GM11168 (cell line): Measurements from ENCODE around the gene PPP2R5E.
"Not testable (repeated sequence)": the region's sequence is repeated elsewhere in the genome, so short reads cannot be mapped to it uniquely, and the experiment has no call there.

ENCODE experiments used
- in situ Hi-C: fragments of 300-500 bp; cut with MboI; formaldehyde crosslinking; loops from one replicate; pipeline ENCODE4 v1.12.0; 2022; ENCODE audit warnings: low sequenced_read_pairs; ENCODE audit not compliant: unreplicated experiment

The PPP2R5E gene

DNA sequence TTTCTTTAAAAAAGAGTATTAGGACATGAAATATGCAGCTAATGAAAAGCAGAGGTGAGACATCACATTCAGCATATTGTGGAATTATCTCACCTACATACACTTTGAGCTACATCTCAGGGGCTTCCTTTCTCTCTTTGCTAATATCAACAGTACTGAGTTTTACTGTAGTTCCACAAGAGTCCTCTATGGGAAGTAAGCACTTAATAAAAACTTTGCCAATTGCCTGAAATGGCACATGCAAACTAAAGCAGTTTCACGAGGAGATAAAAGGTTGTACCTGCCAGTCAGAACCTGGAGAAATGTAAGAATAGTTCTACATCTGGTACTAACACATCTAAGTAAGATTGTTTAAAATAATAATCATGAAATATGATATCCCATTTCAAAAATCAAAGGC is 150.9 kb downstream of the PPP2R5E start:
- in situ Hi-C loops = no loop called here

DNA sequence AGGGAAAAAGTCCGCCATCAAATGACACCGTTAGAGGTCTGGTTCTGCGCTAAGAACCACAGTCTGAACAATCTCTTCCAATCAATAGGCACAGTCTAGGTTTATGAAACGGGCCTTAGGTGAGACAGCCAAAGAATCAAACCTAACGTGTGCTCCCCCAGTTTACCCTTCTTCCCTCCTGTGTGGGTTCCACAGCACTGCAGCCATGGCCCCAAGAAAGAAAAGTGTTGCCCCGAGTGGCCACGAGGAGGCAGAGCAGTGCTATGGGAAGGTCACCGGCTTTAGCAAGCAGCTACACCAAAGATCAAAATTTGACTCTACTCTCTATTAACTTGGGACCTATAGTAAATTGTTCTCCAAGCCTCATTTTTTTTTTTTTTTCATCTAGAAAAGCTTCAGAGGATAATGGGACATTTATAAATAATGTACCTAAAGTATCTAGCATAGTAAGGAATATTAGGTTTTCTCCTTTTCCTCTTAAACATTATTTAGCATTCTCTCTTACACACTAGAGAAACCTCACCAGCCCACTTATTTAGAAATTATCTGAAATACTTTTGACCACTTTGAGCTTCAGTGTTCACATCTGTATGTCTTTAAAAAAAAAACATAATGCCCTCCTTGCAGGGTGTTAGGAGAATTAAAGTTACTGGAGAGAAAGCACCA is 154.3 kb downstream of the PPP2R5E start:
- in situ Hi-C loops = no loop called here

DNA sequence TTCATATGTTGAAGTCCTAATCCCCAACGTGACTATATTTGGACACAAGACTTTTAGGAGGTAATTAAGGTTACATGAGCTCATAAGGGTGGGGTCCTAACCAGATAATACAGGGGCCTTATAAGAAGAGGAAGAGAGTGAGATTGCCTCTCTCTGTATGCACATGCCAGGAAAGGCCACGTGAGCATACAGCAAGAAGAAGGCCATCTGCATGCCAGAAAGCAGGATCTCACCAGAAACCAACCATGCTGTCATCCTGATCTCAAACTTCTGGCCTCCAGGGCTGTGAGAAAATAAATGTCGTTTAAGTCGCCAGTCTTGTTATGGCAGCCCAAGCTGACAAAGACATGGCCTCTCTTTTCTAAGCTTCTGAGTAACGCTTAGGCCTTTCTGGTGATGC is 155.5 kb downstream of the PPP2R5E start:
- in situ Hi-C loops = no loop called here

DNA sequence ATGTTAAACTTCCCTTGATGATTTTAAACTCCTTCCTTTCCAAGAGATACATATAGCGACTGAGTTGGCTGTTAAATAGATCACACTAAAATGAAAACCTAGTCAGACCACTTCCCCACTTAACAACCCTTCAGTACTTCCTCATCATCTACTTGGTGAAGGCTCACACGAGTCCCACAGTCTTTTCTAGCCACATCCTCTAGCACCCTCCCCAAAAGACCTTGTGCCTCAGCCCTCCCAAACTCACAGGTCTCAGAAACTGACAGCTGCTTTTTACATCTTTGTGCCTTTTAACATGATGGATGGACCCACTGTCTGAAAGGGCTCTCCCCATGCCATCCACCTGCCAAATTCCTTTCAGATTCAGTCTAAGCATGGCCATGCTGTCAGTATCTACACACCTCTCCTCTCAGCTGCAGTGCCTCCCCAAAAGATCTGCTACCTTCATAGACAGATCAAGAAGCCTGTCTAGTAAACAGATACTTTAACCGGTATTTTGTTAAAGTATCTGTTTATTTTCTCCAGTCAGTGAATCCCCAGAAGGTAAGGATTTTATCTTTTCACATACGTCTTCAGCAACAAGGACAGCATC is 159.3 kb downstream of the PPP2R5E start:
- in situ Hi-C loops = no loop called here

DNA sequence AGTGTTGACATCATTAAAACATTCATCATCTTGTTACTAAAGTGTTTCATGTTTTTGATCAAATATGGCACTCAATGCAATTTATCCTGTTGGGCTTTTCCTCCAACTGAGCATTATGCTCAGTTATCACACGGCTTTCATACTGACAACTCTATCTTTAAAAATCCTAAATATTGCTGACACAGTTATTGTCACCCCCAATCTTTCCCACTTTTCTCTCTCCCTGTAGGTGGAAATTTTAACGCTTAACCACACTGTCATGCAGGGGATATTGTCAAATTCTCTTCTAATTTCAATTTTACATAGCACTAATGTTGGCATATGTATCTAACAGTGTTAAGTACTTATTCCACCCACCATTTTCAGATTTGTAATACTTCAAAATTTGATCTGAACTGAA is 164.7 kb downstream of the PPP2R5E start:
- in situ Hi-C loops = no loop called here

DNA sequence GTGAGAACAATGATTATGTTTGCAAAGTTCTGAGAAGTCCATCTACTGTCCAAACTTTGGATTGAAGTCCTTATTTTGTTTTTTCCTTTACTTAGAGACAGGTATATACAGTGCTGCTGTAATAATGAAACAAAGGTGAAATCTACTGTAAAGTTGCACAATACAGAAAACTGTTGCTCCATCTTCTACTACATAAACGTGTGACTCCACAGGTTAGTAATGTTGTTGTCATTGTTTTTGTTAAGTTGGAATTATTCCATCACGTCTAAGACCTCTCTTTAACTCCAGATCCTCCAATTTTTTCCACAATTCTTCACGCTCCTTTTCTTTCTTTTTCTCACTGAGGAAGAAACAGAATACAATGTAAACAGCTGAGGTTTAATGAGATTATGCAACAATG is 167.4 kb downstream of the PPP2R5E start:
- in situ Hi-C loops = no loop called here

DNA sequence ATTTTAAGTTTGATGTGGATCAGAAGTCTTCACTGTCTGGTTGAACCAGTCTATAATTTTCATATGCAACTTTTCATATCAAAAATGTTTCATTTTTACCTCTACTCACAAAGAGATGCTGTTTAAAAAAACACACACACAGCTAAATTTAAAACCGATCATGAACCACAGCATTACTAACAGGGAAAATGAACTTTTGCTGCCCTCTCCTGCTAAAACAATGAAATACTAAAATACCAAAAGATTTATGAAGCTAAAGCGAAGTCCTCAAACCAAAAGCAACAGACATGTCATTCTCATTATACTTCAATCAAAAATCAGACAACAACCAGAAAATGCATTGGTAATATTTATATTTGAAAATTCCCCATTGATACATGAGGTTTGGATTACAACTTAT is 171.6 kb downstream of the PPP2R5E start:
- in situ Hi-C loops = not testable (repeated sequence)

DNA sequence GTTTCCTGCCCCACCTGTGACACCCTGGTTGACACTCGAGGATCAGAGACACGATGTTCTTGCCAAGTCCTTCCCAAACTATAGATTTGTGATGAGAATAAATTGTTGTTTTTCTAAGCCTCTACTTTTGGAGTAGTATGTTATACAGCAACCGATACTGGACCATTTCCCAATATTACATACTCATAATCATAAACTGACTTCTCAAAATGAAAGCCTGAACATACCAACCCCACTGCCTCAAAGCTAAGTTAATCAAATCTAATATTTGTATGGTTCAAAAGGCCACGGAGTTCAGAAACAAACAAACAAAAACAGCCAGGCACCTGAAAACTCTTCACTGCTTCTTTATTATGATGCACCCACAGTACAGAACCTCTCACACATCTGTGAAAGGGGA is 172.1 kb downstream of the PPP2R5E start:
- in situ Hi-C loops = no loop called here

DNA sequence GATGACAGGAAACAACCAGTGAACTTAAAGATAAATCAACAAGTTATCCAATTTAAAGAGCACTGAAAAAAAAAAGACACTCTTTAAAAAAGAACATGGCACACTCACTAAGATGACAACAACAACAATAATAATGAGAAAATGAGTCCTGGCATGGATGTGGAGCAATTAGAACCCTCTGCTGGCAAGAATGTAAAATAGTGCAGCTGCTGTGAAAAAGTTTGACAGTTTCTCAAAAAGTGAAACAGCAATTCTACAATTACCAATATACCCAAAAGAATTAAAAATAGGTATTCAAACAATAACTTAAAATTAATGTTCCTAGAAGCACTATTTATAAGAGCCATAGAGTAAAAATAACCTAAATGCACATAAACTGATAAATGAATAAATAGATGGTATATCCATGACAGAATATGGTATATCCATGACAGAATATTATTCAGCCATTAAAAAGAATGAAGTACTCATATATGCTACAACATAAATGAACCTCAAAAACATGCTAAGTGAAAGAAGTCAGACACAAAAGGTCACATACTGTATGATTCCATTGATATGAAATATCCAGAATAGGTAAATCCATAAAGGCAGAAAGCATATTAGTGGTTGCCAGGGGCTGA is 175.3 kb downstream of the PPP2R5E start:
- in situ Hi-C loops = no loop called here

DNA sequence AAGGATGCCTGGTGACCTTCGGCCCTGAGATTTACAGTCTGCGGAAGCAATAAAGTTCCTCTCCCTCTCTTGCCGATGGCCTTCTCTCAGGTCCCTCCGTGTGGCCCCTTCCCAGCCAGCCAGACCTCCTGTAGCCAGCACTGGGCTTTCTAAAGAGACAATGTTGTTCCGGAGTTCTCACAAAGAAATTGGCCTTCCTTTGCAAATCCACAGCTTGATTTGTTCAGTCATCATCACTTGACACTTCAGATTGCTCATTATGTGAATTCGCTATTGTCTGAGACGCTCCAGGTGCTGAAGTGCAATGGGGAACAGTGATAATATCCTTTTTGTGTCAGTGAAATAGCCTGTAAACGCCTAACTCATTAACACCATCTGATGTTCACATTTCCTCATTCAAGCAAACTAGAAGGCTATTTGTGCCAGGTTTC is 180.8 kb downstream of the PPP2R5E start:
- in situ Hi-C loops = no loop called here

DNA sequence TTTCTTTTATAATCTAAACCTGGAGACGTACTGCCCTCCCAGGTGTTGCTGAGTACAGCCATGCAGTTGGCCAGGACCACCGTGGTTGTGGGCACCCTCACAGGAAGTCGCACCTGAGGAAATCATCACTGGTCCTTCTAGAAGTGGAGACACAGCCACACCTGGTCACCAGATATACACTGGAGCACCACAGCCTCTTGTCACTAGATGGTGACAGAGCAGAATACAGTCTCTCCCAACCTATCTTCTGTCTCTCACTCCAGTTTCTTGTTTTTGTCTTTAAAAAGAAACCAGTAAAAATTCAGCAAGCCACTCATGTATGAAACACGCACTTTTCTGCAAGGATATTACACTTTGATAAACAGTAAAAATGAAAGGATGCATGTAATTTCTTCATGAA is 181.4 kb downstream of the PPP2R5E start:
- in situ Hi-C loops = no loop called here

DNA sequence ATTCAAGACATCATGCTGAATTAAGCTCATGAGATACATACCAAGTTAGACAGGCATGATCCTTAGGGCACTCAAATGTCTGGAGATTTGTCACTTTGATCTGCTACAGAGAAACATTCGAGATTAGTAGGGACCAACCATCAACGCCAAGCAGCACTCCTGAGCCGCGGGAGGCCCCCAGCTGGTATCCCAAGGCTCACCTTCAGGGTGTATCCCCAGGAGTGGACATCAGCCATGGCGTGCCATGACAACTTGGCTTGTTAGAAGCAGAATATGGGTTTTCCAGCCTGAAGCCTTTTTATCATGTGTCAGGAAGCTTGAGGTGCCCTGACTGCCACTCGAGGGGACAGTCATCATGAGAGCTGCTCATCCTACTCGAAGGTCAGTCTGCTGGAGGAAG is 185.3 kb downstream of the PPP2R5E start:
- in situ Hi-C loops = no loop called here

DNA sequence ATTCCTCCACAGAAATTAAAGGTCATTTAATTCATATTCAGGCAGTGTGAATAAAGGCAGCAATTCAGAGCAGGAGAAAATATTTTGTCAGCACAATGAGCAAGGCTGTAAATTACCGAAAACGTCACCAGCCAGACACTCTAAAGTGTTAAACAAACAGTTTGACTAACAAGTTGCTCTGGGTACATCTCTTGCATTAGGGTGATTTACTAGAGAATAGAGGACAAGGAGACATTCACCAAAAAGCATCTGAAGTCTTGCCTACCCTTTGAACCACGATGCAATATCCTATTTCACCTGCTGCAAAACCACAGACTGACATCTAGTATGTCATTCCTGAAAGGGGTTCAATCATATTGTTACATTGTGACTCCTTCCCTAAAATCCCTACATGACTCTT is 197.4 kb downstream of the PPP2R5E start:
- in situ Hi-C loops = no loop called here

DNA sequence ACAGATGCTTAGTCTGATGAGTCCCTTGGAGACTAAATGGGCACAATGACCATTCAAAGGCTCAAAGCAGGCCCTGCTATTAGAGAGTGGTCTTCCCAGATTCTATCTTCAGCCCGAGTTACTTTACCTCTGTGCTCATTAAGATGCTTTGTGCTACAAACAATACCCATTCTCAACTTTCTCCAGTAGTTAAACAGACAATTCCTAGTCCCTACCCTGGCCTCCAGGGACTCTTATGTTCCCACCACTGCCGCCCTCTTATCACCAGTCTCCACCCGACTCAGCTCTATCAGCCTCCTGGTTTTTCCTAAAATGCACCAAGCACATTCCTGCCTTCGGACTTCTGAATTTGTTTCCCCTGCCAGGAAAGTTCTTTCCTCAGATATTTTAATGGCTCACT is 198.8 kb downstream of the PPP2R5E start:
- in situ Hi-C loops = no loop called here

DNA sequence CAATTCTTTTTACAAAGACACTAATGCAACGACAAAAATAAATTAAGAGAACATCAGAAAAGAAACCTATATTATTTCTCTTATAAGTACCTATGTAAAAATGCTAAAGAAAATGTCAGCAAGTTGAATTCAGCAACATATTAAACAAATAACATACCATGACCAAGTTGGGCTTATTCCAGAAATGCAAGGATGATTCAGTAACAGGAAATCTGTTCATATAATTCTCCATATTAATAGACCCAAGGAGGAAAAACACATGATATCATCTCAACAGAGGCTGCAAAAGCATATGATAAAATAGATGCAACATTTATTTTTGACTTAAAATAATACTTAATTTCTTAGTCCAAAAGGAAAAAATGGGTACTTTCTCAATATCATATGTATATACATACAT is 199.3 kb downstream of the PPP2R5E start:
- in situ Hi-C loops = no loop called here

DNA sequence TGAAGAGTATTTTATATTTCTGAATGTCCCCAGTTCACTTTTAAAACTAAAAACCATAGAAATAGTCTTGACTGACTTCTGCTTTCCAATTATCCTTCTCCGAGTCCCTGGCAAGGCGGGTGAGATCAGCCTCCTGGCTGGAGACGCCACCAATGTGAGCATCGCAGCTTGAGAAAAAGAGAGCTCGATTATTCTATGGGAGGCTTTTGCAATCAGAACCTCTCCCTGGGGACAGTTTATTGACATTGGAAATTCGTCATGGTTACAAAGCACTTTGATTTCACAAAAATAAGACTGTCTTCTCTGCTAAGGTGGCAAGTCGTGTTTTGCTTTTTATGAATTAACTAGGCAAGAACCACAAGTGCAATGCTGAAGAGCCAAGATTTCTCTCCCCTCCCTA is 200.8 kb downstream of the PPP2R5E start:
- in situ Hi-C loops = no loop called here

DNA sequence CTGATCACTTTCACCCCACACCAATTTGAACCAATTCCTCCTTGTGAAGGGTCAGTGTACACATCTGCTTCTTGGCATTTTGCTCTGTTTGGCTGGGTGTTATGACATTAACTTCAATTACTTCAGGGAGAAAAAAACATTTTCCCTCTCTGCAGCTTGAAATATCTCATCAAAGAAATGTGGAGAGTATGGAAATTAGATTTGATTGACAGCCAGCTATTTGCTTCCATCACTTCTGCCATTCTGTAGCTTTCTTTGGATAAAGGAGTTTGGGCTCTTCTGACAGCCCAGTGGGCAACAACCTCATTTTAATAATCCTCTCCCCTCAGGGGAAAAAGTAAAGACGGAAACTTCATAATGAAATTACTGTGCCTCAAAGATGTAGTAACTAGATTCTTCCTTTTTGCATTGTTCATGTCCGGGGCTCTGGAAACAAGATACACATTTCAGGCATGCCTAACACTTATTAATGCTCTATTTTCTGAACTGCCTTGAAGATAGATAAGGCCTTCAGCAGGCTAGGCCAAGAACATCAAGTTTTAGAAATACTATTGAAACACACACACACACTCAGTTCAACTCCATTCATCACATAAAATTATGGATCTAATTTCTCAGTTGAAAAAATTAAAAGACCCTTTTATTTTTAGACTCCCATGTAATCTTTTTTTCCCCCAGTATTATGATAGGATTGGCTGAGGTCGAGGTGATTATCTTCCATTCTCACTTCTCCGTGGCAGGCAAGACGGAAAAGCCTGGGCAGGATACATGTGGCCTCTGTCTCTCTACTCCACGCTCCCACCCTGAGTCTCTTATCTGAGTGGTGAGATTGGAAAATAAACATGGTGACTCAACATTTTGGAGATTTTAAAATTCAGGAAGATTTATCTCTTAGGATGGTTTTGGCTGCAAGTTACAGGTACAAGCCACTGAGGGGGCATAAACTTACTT is 214.1 kb downstream of the PPP2R5E start:
- in situ Hi-C loops = no loop called here

DNA sequence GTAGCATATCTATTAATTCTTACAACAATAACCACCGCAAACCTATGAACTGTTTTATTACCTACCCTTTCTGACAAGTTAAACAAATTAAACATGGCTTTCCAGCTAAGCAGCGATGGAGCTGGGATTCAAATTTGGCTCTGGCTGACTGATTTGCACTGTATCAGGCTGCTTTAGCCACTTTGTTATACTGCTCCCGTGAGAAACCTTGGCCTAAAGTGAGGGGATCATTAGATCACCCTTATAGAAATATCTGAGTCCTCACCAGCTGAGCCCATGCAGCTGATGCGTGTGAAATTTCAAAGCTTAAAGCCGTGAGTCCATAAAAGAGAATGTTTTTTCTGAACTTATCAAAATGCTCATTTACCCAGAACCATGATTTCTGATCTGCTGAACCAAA is 216.3 kb downstream of the PPP2R5E start:
- in situ Hi-C loops = no loop called here

DNA sequence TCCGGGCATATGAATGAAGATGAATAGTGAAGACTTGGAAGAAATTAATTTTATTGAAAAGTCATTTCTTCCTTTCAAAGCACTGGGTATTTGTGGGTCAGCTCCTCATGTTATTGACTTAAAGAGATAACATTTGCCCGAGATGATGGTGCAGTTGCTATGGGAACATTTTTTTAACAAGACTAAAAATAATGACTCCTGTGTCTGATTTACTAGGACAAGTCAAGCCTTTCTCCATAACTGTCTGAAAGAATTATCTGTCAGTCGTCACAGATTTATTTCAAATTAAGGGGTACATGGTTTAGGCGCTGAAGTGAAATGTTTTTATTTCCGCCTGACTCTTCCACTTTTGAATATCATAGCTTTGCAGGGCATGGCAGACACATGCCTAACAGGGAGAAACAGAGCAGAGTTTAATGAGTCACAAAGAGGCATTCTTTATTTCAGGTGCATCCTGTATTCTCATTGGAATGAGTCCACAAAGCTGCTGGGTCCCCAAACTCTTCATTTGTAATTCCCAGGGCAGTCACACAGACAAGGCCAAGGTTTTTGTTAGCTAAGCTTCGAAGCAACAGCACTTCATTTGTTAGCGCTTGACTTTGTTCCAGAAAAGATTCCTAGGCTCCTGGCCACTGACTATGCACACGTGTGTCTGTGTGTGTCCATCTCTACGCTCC is 220.1 kb downstream of the PPP2R5E start:
- in situ Hi-C loops = no loop called here

DNA sequence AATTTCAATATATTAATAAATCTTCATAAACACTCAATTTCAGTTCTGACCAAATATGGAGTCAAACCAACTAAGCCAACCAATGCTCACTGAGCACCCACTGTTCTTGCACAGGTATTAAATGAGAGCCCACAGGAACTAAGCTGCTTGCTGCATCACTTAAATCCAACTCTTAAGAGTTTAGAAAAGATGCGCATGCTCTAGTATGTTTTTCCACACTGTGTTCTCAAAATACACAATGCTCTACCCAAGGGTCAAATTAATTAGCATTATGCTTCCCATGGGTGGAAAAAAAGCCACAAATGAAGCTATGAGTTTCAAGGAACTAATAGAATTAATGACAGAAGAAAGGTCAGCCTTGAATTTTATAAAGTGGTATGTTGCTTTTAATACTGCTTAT is 220.7 kb downstream of the PPP2R5E start:
- in situ Hi-C loops = no loop called here
